Skeletal muscle tissue (tissue), 4 donors: ENCODE data around the gene ATXN1. TPM values are rescaled to one million over a fixed set of nuclear protein-coding genes. Genes with fewer than 3 reads are reported as not detected.

Experiments used
- H3K27ac ChIP-seq: one replicate; pipeline ENCODE4 v1.7.0; 2013; ENCODE audit warnings: mild to moderate bottlenecking, low read depth, low read length, inconsistent platforms
- H3K27me3 ChIP-seq, 3 donors: one replicate each; pipeline ENCODE4 v1.7.0; 2013; ENCODE audit warnings: low read length in 3 of 3; ENCODE audit not compliant: control insufficient read depth in 3 of 3, insufficient read depth in 3 of 3
- H3K36me3 ChIP-seq, 3 donors: one replicate each; pipeline ENCODE4 v1.7.0; 2013; ENCODE audit warnings: low read length in 3 of 3; ENCODE audit not compliant: control insufficient read depth in 3 of 3, insufficient read depth in 3 of 3
- H3K4me1 ChIP-seq, 3 donors: one replicate each; pipeline ENCODE4 v1.7.0; 2013; ENCODE audit warnings: low read length in 3 of 3, mild to moderate bottlenecking in 3 of 3; ENCODE audit not compliant: control insufficient read depth in 3 of 3, insufficient read depth in 3 of 3
- H3K4me3 ChIP-seq, 3 donors: one replicate each; pipeline ENCODE4 v1.7.0; 2013; ENCODE audit warnings: low read length in 3 of 3
- H3K9ac ChIP-seq, 3 donors: one replicate each; pipeline ENCODE4 v1.7.0; 2013; ENCODE audit warnings: low read length in 3 of 3, mild to moderate bottlenecking in 3 of 3, moderate library complexity in 2 of 3, low read depth in 1 of 3
- H3K9me3 ChIP-seq, 3 donors: one replicate each; pipeline ENCODE4 v1.7.0; 2013; ENCODE audit warnings: low read length in 3 of 3; ENCODE audit not compliant: control insufficient read depth in 3 of 3
- total RNA-seq: library from RNA; depleted of rRNA; stranded (reverse); fragments of >200 nt; gene quantifications from one replicate; pipeline ENCODE4 v1.2.3, GENCODE V29; 2014
- donor health status: Osteomylitis.

Gene ATXN1
- total RNA-seq, 1 donor from 2014 or later, result 30.8 TPM

DNA sequence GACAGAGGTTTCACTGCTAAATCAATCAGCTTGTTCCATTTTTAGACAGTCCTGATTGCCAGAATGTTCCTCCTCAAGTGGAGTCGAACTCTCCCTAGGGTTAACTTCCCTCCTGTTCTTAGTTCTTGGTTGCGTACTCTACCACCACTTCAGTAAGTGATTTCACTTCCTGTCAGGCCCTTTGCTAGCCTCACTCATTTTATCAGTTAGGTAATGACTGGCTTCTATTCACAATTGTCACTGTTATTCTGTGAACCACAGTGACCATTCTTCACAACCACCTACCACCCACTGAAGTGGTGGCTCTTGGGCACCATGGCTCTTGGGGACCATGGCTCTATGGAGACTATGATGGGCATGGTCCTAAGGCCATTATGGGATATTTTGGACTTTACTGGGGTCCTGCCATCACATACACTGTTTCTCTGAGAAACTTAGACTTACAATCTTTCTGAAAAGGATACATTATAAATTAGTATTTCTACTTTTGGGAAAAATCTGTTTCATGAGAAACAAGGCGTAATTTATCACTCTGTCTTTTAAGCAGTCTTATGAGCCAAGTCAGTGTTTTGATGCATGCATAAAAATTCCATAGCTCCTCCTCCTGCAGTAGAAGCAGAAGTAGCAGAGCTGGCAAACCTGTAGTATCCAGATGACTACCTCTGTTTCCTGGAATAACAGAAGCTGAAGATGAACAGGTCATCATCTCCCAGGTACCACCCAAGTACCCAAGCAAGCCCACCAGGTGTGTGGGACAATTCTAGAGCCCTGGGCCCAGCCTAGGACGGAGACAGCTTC is 66.3 kb downstream of the ATXN1 start:
- peaks cover 2 to 21% (median 19%) of the 10 kb centered on the region in 3 donors for H3K4me1 ChIP-seq
- no peaks in the 10 kb centered on the region for H3K27me3 ChIP-seq
- H3K9ac ChIP-seq, result no peak overlapping the region
- no peaks in the 10 kb centered on the region for H3K36me3 ChIP-seq
- H3K9me3 ChIP-seq, result no peaks in the 10 kb centered on the region
- no peak overlapping the region for H3K4me3 ChIP-seq
- H3K27ac ChIP-seq, result no peak overlapping the region

DNA sequence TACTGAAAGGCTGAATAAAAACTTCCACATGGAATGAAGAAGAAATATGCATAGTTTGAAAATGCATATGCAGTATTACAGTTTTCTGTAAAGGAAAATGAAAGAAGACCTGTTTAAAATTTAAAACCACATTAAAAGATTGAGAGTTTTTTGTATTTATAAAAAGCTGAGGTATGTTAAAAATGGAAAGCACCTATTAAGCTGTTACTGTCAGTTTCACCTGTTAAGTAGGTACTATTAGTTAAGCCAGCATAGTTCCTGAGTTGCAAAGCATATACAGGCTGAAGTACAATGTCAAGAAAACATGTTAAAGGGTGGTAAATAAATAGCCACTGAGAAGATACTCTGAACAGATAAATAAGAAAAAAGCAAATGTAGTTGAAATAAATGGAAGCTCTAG is 69.9 kb downstream of the ATXN1 start:
- Histone ChIP-seq H3K9ac (no peak overlapping the region), H3K27ac (no peak overlapping the region), H3K27me3 (no peaks in the 10 kb centered on the region), H3K4me1 (peaks cover 5 to 29% (median 13%) of the 10 kb centered on the region in 3 donors), H3K4me3 (no peak overlapping the region), H3K9me3 (no peaks in the 10 kb centered on the region), H3K36me3 (no peaks in the 10 kb centered on the region)

DNA sequence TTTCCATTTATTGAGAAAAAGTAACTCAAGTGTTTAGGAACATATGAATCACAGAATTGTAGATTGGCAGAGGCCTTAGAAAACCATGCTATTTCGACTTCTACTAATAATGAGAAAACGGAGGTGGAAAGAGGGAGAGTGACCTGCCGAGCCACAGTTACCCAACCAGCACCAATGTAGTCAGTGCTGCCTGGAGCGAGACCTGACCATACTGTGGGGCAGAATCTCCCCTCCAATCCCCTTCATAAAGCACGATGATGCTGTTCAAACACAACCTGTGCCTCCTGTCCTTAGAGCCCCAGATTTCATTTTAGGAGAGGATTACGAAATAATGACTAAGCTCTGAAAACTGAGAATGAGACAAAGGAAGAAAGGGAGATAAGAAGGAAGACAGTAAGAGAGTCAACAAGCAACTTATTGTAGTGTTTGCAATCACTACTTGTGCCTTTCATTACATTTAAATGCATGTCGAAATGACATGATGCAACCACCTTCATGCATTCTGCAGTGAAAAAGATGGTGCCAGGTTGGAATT is 70.6 kb downstream of the ATXN1 start:
- Histone ChIP-seq H3K9ac (no peak overlapping the region), H3K4me1 (peaks cover 5 to 29% (median 13%) of the 10 kb centered on the region in 3 donors), H3K27me3 (no peaks in the 10 kb centered on the region), H3K36me3 (no peaks in the 10 kb centered on the region), H3K27ac (no peak overlapping the region), H3K4me3 (no peak overlapping the region), H3K9me3 (no peaks in the 10 kb centered on the region)

DNA sequence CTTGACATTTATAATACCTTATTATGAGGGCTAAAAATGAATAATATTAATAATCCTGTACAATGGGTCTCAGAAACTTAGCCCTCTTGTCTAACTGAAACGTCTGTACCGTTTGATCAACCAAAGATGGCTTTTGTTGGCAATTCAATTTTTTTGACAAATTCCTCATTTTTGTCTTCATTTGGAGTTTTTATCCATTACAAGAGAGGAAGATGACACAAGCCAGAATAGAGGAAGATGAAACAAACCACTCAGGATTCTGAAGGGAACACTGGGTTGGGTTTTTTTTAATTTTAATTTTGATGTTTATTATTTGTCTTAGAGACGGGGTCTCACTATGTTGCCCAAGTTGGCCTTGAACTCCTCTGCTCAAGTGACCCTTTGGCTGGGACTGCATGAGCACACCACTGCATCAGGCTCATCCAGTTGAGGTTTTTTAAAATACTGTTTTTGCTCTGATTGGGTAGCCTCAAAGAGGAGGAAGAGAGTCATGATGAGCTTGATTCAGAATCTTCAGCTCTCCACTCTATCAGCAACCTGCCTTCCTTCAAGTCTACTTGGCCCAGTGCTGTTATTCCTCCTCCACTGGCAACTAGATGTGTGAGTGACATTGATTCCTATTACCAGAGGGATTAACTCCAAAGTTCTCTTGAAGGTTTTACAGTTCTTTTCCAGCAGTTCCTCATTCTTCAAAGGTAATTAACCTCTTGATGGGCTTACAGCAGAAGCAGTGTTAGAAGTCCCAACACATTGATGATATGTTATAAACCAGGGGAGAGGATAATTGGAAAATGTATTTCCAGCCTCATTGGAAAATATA is 71.3 kb downstream of the ATXN1 start:
- no peak overlapping the region for H3K4me3 ChIP-seq
- peaks cover 5 to 29% (median 14%) of the 10 kb centered on the region in 3 donors for H3K4me1 ChIP-seq
- no peak overlapping the region for H3K27ac ChIP-seq
- no peaks in the 10 kb centered on the region for H3K36me3 ChIP-seq
- H3K27me3 ChIP-seq, result no peaks in the 10 kb centered on the region
- no peaks in the 10 kb centered on the region for H3K9me3 ChIP-seq
- no peak overlapping the region for H3K9ac ChIP-seq

DNA sequence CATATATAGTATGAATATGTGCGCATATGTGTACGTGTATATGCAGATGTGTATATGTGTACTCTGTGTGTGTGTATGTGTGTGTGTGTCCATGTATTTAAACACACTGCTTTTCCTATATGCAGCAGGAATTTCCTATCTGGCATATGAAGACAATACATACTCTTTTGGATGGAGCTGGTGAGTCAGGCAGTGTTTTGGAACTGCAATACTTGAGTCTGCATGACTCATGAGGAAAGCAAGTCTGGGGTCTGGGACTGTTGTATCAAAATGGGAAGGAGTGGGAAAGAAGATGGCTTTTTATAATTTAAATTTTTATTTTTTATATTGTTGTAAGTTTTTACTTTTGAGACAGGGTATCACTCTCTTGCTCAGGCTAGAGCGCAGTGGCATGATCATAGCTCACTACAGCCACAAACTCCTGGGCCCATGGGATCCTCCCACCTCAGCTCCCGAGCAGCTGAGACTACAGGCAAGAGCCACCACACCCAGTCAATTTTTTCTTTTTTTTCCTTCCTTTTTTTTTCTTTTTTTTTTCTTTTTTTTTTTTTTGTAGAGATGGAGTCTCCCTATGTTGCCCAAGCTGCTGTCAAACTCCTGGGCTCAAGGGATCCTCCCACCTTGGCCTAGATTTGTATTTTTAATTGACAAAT is 72.2 kb downstream of the ATXN1 start:
- H3K9ac ChIP-seq, result no peak overlapping the region

DNA sequence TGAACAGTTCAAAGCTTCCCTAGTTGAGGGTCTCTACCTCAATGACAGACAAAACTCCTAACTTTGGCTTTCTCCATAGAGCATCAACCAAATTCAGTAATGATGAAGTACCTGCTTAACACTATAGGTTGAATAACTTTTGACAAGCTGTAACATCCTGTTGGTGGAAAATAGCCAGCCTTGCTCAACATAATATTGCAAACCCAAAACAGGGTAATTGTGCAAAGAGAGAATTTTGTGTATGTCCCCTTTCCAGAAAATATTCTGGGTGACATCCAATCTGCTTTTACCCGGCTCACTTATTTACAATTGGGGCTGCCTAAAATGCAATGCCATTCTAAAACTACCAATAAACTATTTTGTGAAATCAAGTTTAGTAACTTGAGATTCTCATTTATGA is 72.8 kb downstream of the ATXN1 start:
- no peak overlapping the region for H3K9ac ChIP-seq
- peaks cover 12 to 39% (median 23%) of the 10 kb centered on the region in 3 donors for H3K4me1 ChIP-seq
- H3K9me3 ChIP-seq, result no peaks in the 10 kb centered on the region
- H3K36me3 ChIP-seq, result no peaks in the 10 kb centered on the region
- H3K27me3 ChIP-seq, result no peaks in the 10 kb centered on the region
- H3K4me3 ChIP-seq, result no peak overlapping the region
- no peak overlapping the region for H3K27ac ChIP-seq

More for the DNA sequence above, 72.2 kb downstream of the ATXN1 start:
- no peaks in the 10 kb centered on the region for H3K27me3 ChIP-seq
- no peak overlapping the region for H3K4me3 ChIP-seq
- H3K36me3 ChIP-seq, result no peaks in the 10 kb centered on the region
- H3K9me3 ChIP-seq, result no peaks in the 10 kb centered on the region
- H3K27ac ChIP-seq, result no peak overlapping the region
- peaks cover 6 to 32% (median 18%) of the 10 kb centered on the region in 3 donors for H3K4me1 ChIP-seq

DNA sequence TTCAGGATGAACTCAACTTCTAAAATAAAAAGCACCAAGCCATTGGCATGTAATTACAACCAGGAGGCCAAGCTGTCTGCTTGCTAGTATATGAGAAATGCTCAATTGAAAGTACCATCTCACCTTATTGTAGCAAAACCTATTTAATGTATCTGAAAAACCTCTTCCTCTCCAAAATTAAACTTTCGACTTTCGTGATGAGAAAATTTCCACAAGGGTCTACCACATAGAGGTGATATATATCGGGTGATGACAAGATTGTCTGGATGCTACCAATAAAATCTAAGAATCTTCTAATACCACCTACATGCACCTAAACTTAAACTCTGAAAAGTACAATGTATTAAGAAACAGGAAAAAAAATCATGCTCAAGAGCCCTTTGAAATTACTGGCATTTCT is 74.2 kb downstream of the ATXN1 start:
- Histone ChIP-seq H3K27ac (peak overlapping the region; percentile 7), H3K36me3 (no peaks in the 10 kb centered on the region), H3K9me3 (no peaks in the 10 kb centered on the region), H3K4me1 (peaks cover 15 to 43% (median 23%) of the 10 kb centered on the region in 3 donors), H3K27me3 (no peaks in the 10 kb centered on the region), H3K4me3 (no peak overlapping the region), H3K9ac (no peak overlapping the region)

DNA sequence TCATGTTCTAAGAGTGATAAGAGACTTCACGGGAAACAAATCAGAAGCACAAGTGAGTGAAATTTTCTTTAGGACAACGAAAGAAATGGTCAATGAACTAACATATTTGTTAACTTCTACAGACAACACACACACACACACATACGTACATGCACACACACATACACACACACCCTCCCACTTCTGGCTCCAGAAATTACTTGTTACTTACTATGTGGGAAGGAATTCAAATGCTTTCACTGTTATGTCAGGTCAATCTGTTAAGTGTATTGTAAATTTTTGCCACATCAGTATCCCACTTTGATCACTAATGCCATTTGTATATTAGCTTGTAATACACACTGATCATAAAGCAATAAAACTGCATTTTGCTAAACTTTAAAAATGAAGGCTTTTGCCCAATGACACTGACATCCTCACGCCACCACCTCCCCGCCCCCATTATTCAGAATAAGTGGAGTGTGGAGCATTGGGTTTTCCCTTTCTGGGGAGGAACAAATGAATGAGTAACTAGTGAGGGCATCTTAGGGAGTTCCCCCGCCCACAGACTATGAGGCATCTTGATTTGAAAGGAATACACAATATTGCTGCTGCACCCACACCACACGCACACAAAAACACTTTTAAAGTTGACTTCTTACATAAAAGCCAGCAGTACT is 76.2 kb downstream of the ATXN1 start:
- no peaks in the 10 kb centered on the region for H3K36me3 ChIP-seq
- H3K27me3 ChIP-seq, result no peaks in the 10 kb centered on the region
- no peak overlapping the region for H3K9ac ChIP-seq
- H3K4me1 ChIP-seq, result peaks cover 23 to 50% (median 32%) of the 10 kb centered on the region in 3 donors
- no peak overlapping the region for H3K4me3 ChIP-seq
- H3K27ac ChIP-seq, result no peak overlapping the region
- no peaks in the 10 kb centered on the region for H3K9me3 ChIP-seq

DNA sequence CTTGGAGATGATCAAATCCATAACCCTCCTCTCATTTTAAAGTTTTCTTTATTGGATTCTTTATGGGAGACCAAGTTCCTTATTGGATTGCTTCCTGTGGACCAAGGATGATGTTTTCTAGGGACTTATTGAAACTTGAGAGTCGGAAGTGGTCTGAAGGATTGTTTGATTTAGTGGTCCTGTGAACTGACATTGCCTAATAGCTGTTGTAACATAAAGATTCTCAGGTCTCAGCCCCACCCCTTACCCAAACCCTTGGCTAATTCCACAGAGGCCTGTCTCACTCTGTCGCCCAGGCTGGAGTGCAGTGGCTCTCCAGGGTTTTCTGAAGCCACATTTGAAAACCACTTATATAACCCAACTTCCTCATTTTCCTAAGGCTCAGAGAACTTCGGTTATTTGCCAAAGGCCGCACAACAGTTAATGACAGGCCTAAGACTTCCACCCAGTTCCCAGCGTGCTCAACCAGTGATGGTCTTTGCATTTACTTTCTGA is 77.0 kb downstream of the ATXN1 start:
- Histone ChIP-seq H3K9me3 (no peaks in the 10 kb centered on the region), H3K4me1 (peaks cover 23 to 50% (median 32%) of the 10 kb centered on the region in 3 donors), H3K27ac (no peak overlapping the region)

More for the DNA sequence above, 77.0 kb downstream of the ATXN1 start:
- Histone ChIP-seq H3K36me3 (no peaks in the 10 kb centered on the region), H3K27me3 (no peaks in the 10 kb centered on the region), H3K4me3 (no peak overlapping the region), H3K9ac (no peak overlapping the region)
